ENCODE data around the gene C1GALT1. TPM values are rescaled to one million over a fixed set of nuclear protein-coding genes. Genes with fewer than 3 reads are reported as not detected.

The C1GALT1 gene
- total RNA-seq, 1 donor from 2014 or later = 63.4 TPM

DNA sequence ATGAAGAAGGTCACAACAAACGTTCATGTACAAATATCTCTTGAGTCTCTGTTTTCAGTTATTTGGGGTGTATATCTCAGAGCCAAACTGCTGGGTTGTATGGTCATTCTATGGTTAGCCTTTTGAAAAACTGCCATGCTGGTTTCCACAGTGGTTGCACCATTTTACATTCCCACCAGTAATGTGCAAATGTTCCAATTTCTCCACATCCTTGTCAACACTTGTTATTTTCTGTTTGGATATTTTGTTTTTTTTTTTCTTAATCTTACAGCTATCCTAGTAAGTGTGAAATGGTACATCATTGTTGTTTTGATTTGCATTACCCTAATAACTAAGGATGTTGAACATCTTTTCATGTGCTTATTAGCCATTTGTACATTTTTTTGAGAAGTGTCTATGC, 13.0 kb upstream of the C1GALT1 start:
- TF ChIP-seq, protein P1, sequence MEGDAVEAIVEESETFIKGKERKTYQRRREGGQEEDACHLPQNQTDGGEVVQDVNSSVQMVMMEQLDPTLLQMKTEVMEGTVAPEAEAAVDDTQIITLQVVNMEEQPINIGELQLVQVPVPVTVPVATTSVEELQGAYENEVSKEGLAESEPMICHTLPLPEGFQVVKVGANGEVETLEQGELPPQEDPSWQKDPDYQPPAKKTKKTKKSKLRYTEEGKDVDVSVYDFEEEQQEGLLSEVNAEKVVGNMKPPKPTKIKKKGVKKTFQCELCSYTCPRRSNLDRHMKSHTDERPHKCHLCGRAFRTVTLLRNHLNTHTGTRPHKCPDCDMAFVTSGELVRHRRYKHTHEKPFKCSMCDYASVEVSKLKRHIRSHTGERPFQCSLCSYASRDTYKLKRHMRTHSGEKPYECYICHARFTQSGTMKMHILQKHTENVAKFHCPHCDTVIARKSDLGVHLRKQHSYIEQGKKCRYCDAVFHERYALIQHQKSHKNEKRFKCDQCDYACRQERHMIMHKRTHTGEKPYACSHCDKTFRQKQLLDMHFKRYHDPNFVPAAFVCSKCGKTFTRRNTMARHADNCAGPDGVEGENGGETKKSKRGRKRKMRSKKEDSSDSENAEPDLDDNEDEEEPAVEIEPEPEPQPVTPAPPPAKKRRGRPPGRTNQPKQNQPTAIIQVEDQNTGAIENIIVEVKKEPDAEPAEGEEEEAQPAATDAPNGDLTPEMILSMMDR (IDR thresholded peaks at IDR 0.05; ENCODE audit: unreplicated experiment) = no peak
- peaks cover 2% of the 10 kb centered on the region for H3K36me3 Mint-ChIP-seq (ENCODE audit: insufficient read depth)

DNA sequence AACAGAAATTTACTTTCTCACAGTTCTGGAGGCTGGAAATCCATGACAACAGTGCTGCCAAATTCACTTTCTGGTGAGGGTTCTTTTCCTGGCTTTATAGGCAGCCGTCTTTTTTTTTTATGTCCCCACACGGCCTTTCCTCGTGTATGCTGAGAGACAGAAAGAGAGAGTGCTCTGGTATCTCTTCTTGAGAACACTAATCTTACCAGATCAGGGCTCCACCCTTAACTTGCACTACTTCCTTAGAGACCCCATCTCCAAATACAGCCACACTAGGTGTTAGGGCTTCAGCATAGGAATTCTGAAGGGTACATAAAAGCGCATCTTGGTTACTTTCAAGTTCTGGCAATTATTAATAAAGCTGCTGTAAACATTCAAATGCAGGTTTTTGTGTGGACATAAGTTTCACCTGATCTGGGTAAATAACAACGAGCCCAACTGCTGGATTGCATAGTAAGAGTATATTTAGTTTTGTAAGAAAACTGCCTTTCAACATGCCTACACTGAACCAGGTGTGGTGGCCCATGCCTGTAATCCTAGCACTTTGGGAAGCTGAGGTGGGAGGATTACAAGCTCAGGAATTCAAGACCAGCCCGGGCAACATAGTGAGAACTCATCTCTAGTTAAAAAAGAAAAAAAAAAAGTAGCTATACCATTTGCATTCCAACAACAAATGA, 8.2 kb upstream of the C1GALT1 start:
- no peak overlapping the region for H3K27ac Mint-ChIP-seq
- peaks cover 12% of the 10 kb centered on the region for H3K4me1 Mint-ChIP-seq (ENCODE audit: low read depth)
- TF ChIP-seq, protein P1 (IDR thresholded peaks at IDR 0.05; ENCODE audit: unreplicated experiment) = no peak
- no peak for DNase-seq (ENCODE audit: low spot score, unreplicated experiment)
- no peaks in the 10 kb centered on the region for H3K27me3 Mint-ChIP-seq
- H3K4me3 Mint-ChIP-seq (ENCODE audit: low read depth) = no peak overlapping the region
- peaks cover 26% of the 10 kb centered on the region for H3K9me3 Mint-ChIP-seq (ENCODE audit: low read depth)
- peaks cover 2% of the 10 kb centered on the region for H3K36me3 Mint-ChIP-seq (ENCODE audit: insufficient read depth)

More for the DNA sequence above, 13.0 kb upstream of the C1GALT1 start:
- H3K9me3 Mint-ChIP-seq (ENCODE audit: low read depth) = peaks cover 21% of the 10 kb centered on the region
- H3K27ac Mint-ChIP-seq = no peak overlapping the region
- H3K4me1 Mint-ChIP-seq (ENCODE audit: low read depth) = peaks cover 14% of the 10 kb centered on the region
- no peaks in the 10 kb centered on the region for H3K27me3 Mint-ChIP-seq
- DNase-seq (ENCODE audit: low spot score, unreplicated experiment) = no peak
- H3K4me3 Mint-ChIP-seq (ENCODE audit: low read depth) = no peak overlapping the region

DNA sequence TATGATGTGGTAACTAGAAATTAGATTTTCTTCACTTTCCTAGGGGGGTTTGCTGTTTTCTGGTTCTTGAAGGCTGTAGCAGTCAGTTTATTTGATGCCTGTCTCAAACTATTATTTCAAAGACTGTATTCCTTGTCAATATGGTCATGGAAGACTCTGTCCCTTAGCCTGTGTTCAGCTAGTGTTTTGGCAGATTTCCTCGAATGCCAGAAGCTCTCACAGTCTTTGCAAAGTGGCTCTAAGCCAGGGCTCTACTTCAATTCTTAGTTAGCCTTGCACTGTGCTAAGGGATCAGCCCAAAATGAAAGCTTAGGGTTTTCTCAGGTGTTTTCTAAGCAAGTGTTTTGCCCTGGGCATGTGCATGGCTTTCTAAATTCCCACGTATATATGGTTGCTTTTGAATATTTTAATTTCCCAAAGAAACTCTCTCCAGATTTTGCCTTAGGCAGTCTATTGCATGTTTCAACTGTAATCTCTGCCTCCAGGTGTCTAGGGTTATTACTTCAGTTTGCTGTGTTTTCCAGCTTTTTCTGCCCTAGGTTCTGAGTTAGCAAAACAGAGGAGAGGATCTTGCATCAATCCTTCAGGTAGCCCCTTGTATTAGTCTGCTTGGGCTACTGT, 7.2 kb upstream of the C1GALT1 start:
- TF ChIP-seq, protein P1 (IDR thresholded peaks at IDR 0.05; ENCODE audit: unreplicated experiment) = no peak
- Mint-ChIP-seq H3K27me3 (no peaks in the 10 kb centered on the region), H3K36me3 (ENCODE audit: insufficient read depth) (peaks cover 2% of the 10 kb centered on the region), H3K27ac (no peak overlapping the region), H3K4me1 (ENCODE audit: low read depth) (peaks cover 12% of the 10 kb centered on the region), H3K9me3 (ENCODE audit: low read depth) (peaks cover 19% of the 10 kb centered on the region), H3K4me3 (ENCODE audit: low read depth) (no peak overlapping the region)
- DNase-seq (ENCODE audit: low spot score, unreplicated experiment) = no peak

DNA sequence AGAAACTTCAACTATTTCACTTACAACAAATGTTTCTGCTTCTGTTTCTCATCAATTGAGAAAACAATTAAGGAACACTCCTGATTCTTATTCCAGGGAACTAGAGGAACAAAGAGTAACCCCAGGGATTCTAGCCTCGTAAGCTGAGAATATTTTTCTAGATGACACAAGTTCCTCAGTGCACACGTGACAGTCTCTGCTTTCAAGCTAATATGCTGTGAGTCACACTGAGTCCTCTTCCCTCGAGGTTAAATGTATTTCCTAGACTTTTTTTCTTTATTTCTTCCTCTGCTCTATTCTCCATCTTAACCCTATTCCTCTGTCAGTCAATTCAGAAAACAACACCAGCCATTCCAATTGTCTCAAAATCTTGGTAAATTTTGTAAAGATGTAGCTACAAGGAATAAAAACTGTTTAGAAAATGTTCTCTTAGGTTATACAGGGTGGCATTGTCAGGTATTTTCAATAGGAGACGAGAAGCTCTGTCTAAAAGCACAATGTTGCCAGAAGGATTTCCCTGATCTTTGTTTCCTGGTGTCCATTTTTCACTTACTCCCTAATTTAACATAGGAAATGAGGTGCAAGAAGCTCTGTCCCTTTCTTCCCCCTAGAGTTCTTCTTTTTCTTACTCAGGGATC, 5.8 kb upstream of the C1GALT1 start:
- Mint-ChIP-seq H3K27me3 (no peaks in the 10 kb centered on the region), H3K27ac (peak overlapping the region; percentile 93), H3K36me3 (ENCODE audit: insufficient read depth) (peaks cover 2% of the 10 kb centered on the region), H3K9me3 (ENCODE audit: low read depth) (peaks cover 14% of the 10 kb centered on the region), H3K4me1 (ENCODE audit: low read depth) (peaks cover 15% of the 10 kb centered on the region), H3K4me3 (ENCODE audit: low read depth) (no peak overlapping the region)
- DNase-seq (ENCODE audit: low spot score, unreplicated experiment) = no peak
- TF ChIP-seq, protein P1 (IDR thresholded peaks at IDR 0.05; ENCODE audit: unreplicated experiment) = no peak

DNA sequence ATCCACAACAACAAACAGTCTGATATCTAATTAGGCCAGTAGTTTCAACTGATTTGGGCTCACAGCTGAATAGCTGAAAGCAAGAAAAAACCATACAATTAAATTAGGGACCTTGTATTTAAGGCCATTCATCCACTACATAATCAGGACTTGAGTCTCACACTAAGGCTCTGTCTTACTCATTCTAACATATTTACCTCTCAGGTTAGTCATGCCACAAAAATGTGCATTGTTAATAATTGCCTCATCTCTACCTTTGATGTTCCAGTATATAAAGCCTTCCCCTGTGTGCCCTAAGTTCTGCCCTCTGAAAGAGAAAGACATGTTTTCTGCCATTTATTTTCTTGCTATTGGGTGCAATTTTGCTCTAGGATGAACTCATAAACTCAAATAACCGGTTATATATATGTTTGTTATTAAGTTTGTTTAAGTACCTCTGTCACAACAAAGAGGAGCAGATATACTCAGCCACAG, 5.3 kb upstream of the C1GALT1 start:
- Mint-ChIP-seq H3K4me1 (ENCODE audit: low read depth) (peaks cover 15% of the 10 kb centered on the region), H3K36me3 (ENCODE audit: insufficient read depth) (peaks cover 2% of the 10 kb centered on the region), H3K9me3 (ENCODE audit: low read depth) (peaks cover 14% of the 10 kb centered on the region), H3K27me3 (no peaks in the 10 kb centered on the region), H3K27ac (peak overlapping the region; percentile 93), H3K4me3 (ENCODE audit: low read depth) (no peak overlapping the region)
- DNase-seq (ENCODE audit: low spot score, unreplicated experiment) = no peak
- TF ChIP-seq, protein P1 (IDR thresholded peaks at IDR 0.05; ENCODE audit: unreplicated experiment) = no peak
